IMR-90 (cell line): Measurements from ENCODE around the gene WNT3. TPM values are rescaled to one million over a fixed set of nuclear protein-coding genes. Genes with fewer than 3 reads are reported as not detected.
A peak's percentile ranks its signal among the peaks of the same experiment; 100 is the strongest.

Source experiments
- ATAC-seq: fragments of 200-7000 bp; cut with Tn5 transposase; 2 replicates; pipeline ENCODE4 v1.9.1; 2020; ENCODE audit warnings: low read depth, mild to moderate bottlenecking, moderate library complexity
- BruUV-seq: library from RNA; stranded (reverse); fragments of 400-500 nt; replicated peaks from 2 replicates; lab custom pipeline; 2021; lab: Mats Ljungman, UMichigan
- CTCF ChIA-PET: fragments of 300-600 bp; formaldehyde crosslinking; extraction: SDS; loops from one replicate; lab custom pipeline; 2021; ENCODE audit warnings: antibody characterized with exemption; lab: Yijun Ruan, JAX
- POLR2A ChIA-PET: fragments of 300-600 bp; sonication (Branson Sonifier 250); formaldehyde crosslinking; loops from one replicate; lab custom pipeline; 2022; ENCODE audit warnings: antibody characterized with exemption; ENCODE audit not compliant: unreplicated experiment; lab: Charles Lee
- DNase-seq: peaks from one replicate; pipeline ENCODE4 v3.0.0; 2013
- H2AFZ ChIP-seq: replicated peaks from 2 replicates; pipeline ENCODE3; 2013; ENCODE audit warnings: low read length, mild to moderate bottlenecking; ENCODE audit not compliant: poor library complexity
- H2AK5ac ChIP-seq: 2 replicates; pipeline ENCODE4 v1.6.1; 2013; ENCODE audit warnings: low read depth, low read length, inconsistent platforms
- H2AK9ac ChIP-seq: replicated peaks from 2 replicates; pipeline ENCODE3; 2013; ENCODE audit warnings: mild to moderate bottlenecking, low read depth, low read length, moderate library complexity; ENCODE audit not compliant: poor library complexity
- H2BK120ac ChIP-seq: 2 replicates; pipeline ENCODE4 v1.6.1; 2013; ENCODE audit warnings: low read depth, low read length, inconsistent platforms
- H2BK15ac ChIP-seq: 3 replicates; pipeline ENCODE4 v1.6.1; 2013; ENCODE audit warnings: low read depth, low read length, inconsistent platforms
- H2BK20ac ChIP-seq: 2 replicates; pipeline ENCODE4 v1.6.1; 2013; ENCODE audit warnings: low read depth, mild to moderate bottlenecking, inconsistent platforms, low read length, moderate library complexity
- H2BK5ac ChIP-seq: 2 replicates; pipeline ENCODE4 v1.6.1; 2013; ENCODE audit warnings: mild to moderate bottlenecking, low read depth, low read length, inconsistent platforms; ENCODE audit not compliant: poor library complexity, severe bottlenecking
- H3K14ac ChIP-seq: replicated peaks from 2 replicates; pipeline ENCODE4 v1.6.1; 2013; ENCODE audit warnings: low read depth, low read length, inconsistent platforms
- H3K18ac ChIP-seq: 2 replicates; pipeline ENCODE4 v1.6.1; 2013; ENCODE audit warnings: low read depth, low read length, control low read depth
- H3K23ac ChIP-seq: 2 replicates; pipeline ENCODE4 v1.6.1; 2013; ENCODE audit warnings: low read depth, low read length, inconsistent platforms
- H3K27ac ChIP-seq: 2 replicates; pipeline ENCODE4 v1.5.1; 2013; ENCODE audit warnings: mild to moderate bottlenecking, control low read depth, low read length; ENCODE audit not compliant: insufficient read depth
- H3K27me3 ChIP-seq: 2 replicates; pipeline ENCODE4 v1.6.1; 2013; ENCODE audit warnings: low read length; ENCODE audit not compliant: control insufficient read depth, insufficient read depth
- H3K36me3 ChIP-seq: 2 replicates; pipeline ENCODE4 v1.6.1; 2013; ENCODE audit warnings: low read length, mixed read lengths; ENCODE audit not compliant: control insufficient read depth, insufficient read depth
- H3K4ac ChIP-seq: 2 replicates; pipeline ENCODE4 v1.6.1; 2013; ENCODE audit warnings: low read depth, low read length, inconsistent platforms
- H3K4me1 ChIP-seq: 2 replicates; pipeline ENCODE4 v1.6.1; 2013; ENCODE audit warnings: low read length, mixed read lengths; ENCODE audit not compliant: control insufficient read depth, insufficient read depth
- H3K4me2 ChIP-seq: 2 replicates; pipeline ENCODE4 v1.6.1; 2013; ENCODE audit warnings: low read depth, mild to moderate bottlenecking, control low read depth, low read length, moderate library complexity
- H3K4me3 ChIP-seq: 2 replicates; pipeline ENCODE4 v1.5.1; 2013; ENCODE audit warnings: low read depth, mild to moderate bottlenecking, control low read depth, low read length, moderate library complexity; ENCODE audit not compliant: insufficient read depth
- H3K56ac ChIP-seq: 2 replicates; pipeline ENCODE4 v1.6.1; 2013; ENCODE audit warnings: low read length, inconsistent platforms; ENCODE audit not compliant: insufficient read depth; ENCODE audit errors: extremely low read depth
- H3K79me1 ChIP-seq, 2 experiments: 2 replicates each; pipeline ENCODE4 v1.6.1; 2013; ENCODE audit warnings: low read length in 2 of 2, inconsistent platforms in 1 of 2, low read depth in 1 of 2
- H3K9ac ChIP-seq: 2 replicates; pipeline ENCODE4 v1.6.1; 2013; ENCODE audit warnings: low read depth, low read length, control low read depth
- H3K9me1 ChIP-seq: 2 replicates; pipeline ENCODE4 v1.6.1; 2013; ENCODE audit warnings: low read length, inconsistent platforms; ENCODE audit not compliant: insufficient read depth
- H3K9me3 ChIP-seq: 2 replicates; pipeline ENCODE4 v1.6.1; 2013; ENCODE audit warnings: low read length; ENCODE audit not compliant: control insufficient read depth, insufficient read depth
- H4K20me1 ChIP-seq: 2 replicates; pipeline ENCODE4 v1.6.1; 2013; ENCODE audit warnings: low read length, inconsistent platforms; ENCODE audit not compliant: insufficient read depth
- H4K5ac ChIP-seq: 2 replicates; pipeline ENCODE4 v1.6.1; 2013; ENCODE audit warnings: mild to moderate bottlenecking, low read depth, low read length, control low read depth
- H4K8ac ChIP-seq, 2 experiments: 2 replicates each; pipeline ENCODE4 v1.6.1; 2013; ENCODE audit warnings: low read depth in 2 of 2, low read length in 2 of 2, control low read depth in 1 of 2, inconsistent platforms in 1 of 2
- H4K91ac ChIP-seq: 2 replicates; pipeline ENCODE4 v1.6.1; 2013; ENCODE audit warnings: low read depth, low read length, inconsistent platforms; ENCODE audit not compliant: insufficient read depth
- BHLHE40 ChIP-seq: fragments of 150-350 bp; IDR thresholded peaks from 2 replicates; pipeline ENCODE4 v1.6.1; 2016; ENCODE audit warnings: mild to moderate bottlenecking, low read depth, low read length
- CEBPB ChIP-seq: IDR thresholded peaks from 2 replicates; pipeline ENCODE4 v1.6.1; 2012; ENCODE audit warnings: low read depth, low read length, improper control_type of control experiment
- CHD1 ChIP-seq: IDR thresholded peaks from 2 replicates; pipeline ENCODE4 v1.6.1; 2012; ENCODE audit warnings: low read depth, low read length, improper control_type of control experiment
- FOS ChIP-seq: fragments of 150-350 bp; IDR thresholded peaks from 2 replicates; pipeline ENCODE4 v1.6.1; 2016; ENCODE audit warnings: low read depth, low read length
- MAFK ChIP-seq: IDR thresholded peaks from 2 replicates; pipeline ENCODE4 v1.6.1; 2012; ENCODE audit warnings: low read depth, low read length, improper control_type of control experiment
- MAZ ChIP-seq: IDR thresholded peaks from 2 replicates; pipeline ENCODE4 v1.6.1; 2012; ENCODE audit warnings: low read depth, mild to moderate bottlenecking, low read length, improper control_type of control experiment, moderate library complexity, borderline replicate concordance
- MXI1 ChIP-seq: IDR thresholded peaks from 2 replicates; pipeline ENCODE4 v1.6.1; 2012; ENCODE audit warnings: low read depth, mild to moderate bottlenecking, low read length, moderate library complexity, borderline replicate concordance
- NFE2L2 ChIP-seq: fragments of 150-350 bp; IDR thresholded peaks from 2 replicates; pipeline ENCODE4 v1.6.1; 2016; ENCODE audit warnings: low read depth, mild to moderate bottlenecking, low read length
- POLR2A ChIP-seq: IDR thresholded peaks from 2 replicates; pipeline ENCODE4 v1.6.1; 2012; ENCODE audit warnings: mild to moderate bottlenecking, low read depth, low read length
- RAD21 ChIP-seq: IDR thresholded peaks from 2 replicates; pipeline ENCODE4 v1.6.1; 2012; ENCODE audit warnings: low read length, improper control_type of control experiment
- RCOR1 ChIP-seq: IDR thresholded peaks from 2 replicates; pipeline ENCODE4 v1.6.1; 2012; ENCODE audit warnings: mild to moderate bottlenecking, low read length, improper control_type of control experiment; ENCODE audit not compliant: insufficient replicate concordance
- RFX5 ChIP-seq: IDR thresholded peaks from 2 replicates; pipeline ENCODE4 v1.8.0; 2012; ENCODE audit warnings: low read depth, mild to moderate bottlenecking, low read length, moderate library complexity
- SMC3 ChIP-seq: fragments of 150-350 bp; IDR thresholded peaks from 2 replicates; pipeline ENCODE4 v1.6.1; 2016; ENCODE audit warnings: low read depth, mild to moderate bottlenecking, antibody characterized with exemption, low read length, moderate library complexity
- WGBS, 2 experiments: methylation state at CpG; one replicate each; pipeline versions ENCODE4 v1.1.5 to v1.1.7; 2013; ENCODE audit warnings: missing lambda C conversion rate in 2 of 2; ENCODE audit not compliant: insufficient read length in 1 of 2; ENCODE audit errors: extremely low coverage in 2 of 2; 5-methylcytosine and 5-hydroxymethylcytosine counted together
- dilution Hi-C: fragments of 300-500 bp; cut with HindIII; formaldehyde crosslinking; loops from one replicate; pipeline ENCODE4 v1.14.3; 2018; ENCODE audit warnings: low sequenced_read_pairs; ENCODE audit not compliant: unreplicated experiment
- in situ Hi-C: fragments of 300-500 bp; cut with MboI; formaldehyde crosslinking; loops from 3 replicates; pipeline ENCODE4 v1.14.3; 2019; ENCODE audit warnings: low sequenced_read_pairs, inconsistent platforms, mixed read lengths
- intact Hi-C: fragments of 100-400 bp; cut with micrococcal nuclease; formaldehyde crosslinking; loops from 2 replicates; pipeline ENCODE4 v1.10.0; 2022
- polyA plus RNA-seq, 3 experiments: library from polyadenylated mRNA; depleted of rRNA; stranded (reverse); fragments of >200 nt; gene quantifications; 2 replicates each; pipeline ENCODE4 v1.2.3, GENCODE V29; 2012; ENCODE audit warnings: low replicate concordance in 1 of 3
- total RNA-seq: library from RNA; depleted of rRNA; stranded (reverse); fragments of >200 nt; gene quantifications from 2 replicates; pipeline ENCODE4 v1.2.3, GENCODE V29; 2012
- TF ChIP-seq, protein P1 (sequence below): fragments of 150-350 bp; IDR thresholded peaks from 2 replicates; pipeline ENCODE4 v1.6.1; 2017; ENCODE audit warnings: mild to moderate bottlenecking, antibody characterized with exemption, low read length, low read depth
- TF ChIP-seq, protein P2 (sequence below): fragments of 150-350 bp; IDR thresholded peaks from 2 replicates; pipeline ENCODE4 v1.6.1; 2016; ENCODE audit warnings: low read depth, mild to moderate bottlenecking, low read length, moderate library complexity, borderline replicate concordance

The WNT3 gene
- total and polyA plus RNA-seq, 2 of the 4 experiments (the other 2 are of a cell fraction) = 0.72 to 1.0 TPM

- H3K23ac ChIP-seq = no peak overlapping the region
- H3K4me3 ChIP-seq = no peak overlapping the region
- H3K9me1 ChIP-seq = no peaks in the 10 kb centered on the region
- ChIA-PET CTCF (interaction anchor here (1.4 kb wide), 1 partner anchor 12 kb away, joined by 3 read pairs; no protein-coding TSS in a partner anchor), POLR2A (interaction anchor here (0.6 kb wide), 1 partner anchor 20 kb away, joined by 3 read pairs; no protein-coding TSS in a partner anchor)
- BruUV-seq = no TSS peak
- H3K27me3 ChIP-seq = peaks cover 68% of the 10 kb centered on the region
- dilution Hi-C loops = no loop called here
- H3K36me3 ChIP-seq = no peaks in the 10 kb centered on the region
- H3K56ac ChIP-seq = no peak overlapping the region
- H3K4me2 ChIP-seq = no peak overlapping the region
- H2BK15ac ChIP-seq = no peak overlapping the region
- H4K91ac ChIP-seq = no peak overlapping the region
- H3K18ac ChIP-seq = no peak overlapping the region
- H3K4ac ChIP-seq = no peak overlapping the region
- no peak overlapping the region for H4K8ac ChIP-seq
- no peaks in the 10 kb centered on the region for H3K79me1 ChIP-seq
- H3K4me1 ChIP-seq = no peaks in the 10 kb centered on the region; the same call in 1 of the 2 replicates
- no peak overlapping the region for H3K14ac ChIP-seq
- no peak for ATAC-seq
- no peak overlapping the region for H2BK5ac ChIP-seq
- H3K27ac ChIP-seq = no peak overlapping the region
- no peak overlapping the region for H3K9ac ChIP-seq
- no peak overlapping the region for H2BK20ac ChIP-seq
- DNase-seq = no peak
- peaks cover 6% of the 10 kb centered on the region for H3K9me3 ChIP-seq
- H4K5ac ChIP-seq = no peak overlapping the region
- in situ Hi-C loops = no loop called here
- H2BK120ac ChIP-seq = no peak overlapping the region
- H2AK9ac ChIP-seq = peak overlapping the region; percentile 42
- 0 out of 2 replicates have a peak, but pooled peaks cover under 1% of the 10 kb centered on the region for H4K20me1 ChIP-seq
- intact Hi-C loops = no loop called here
- no peak overlapping the region for H2AK5ac ChIP-seq
- no peak overlapping the region for H2AFZ ChIP-seq
- WGBS, 2 experiments = 29% methylated on average over 6 of the region's 8 CpGs; no CpG with 5 or more reads in 1 of the 2 experiments
- TF ChIP-seq CEBPB (no peak), CHD1 (no peak), MAZ (no peak), BHLHE40 (no peak), MXI1 (no peak), RFX5 (no peak), NFE2L2 (no peak), MAFK (no peak), POLR2A (no peak), RAD21 (no peak), FOS (no peak), RCOR1 (no peak), SMC3 (no peak)
- TF ChIP-seq, protein P1, sequence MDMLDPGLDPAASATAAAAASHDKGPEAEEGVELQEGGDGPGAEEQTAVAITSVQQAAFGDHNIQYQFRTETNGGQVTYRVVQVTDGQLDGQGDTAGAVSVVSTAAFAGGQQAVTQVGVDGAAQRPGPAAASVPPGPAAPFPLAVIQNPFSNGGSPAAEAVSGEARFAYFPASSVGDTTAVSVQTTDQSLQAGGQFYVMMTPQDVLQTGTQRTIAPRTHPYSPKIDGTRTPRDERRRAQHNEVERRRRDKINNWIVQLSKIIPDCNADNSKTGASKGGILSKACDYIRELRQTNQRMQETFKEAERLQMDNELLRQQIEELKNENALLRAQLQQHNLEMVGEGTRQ = no peak
- TF ChIP-seq, protein P2, sequence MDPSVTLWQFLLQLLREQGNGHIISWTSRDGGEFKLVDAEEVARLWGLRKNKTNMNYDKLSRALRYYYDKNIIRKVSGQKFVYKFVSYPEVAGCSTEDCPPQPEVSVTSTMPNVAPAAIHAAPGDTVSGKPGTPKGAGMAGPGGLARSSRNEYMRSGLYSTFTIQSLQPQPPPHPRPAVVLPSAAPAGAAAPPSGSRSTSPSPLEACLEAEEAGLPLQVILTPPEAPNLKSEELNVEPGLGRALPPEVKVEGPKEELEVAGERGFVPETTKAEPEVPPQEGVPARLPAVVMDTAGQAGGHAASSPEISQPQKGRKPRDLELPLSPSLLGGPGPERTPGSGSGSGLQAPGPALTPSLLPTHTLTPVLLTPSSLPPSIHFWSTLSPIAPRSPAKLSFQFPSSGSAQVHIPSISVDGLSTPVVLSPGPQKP = no peak
Observed at GRCh38 chr17:46847204-46848191, 29.0 kb upstream of the WNT3 start.
